Left cardiac atrium (tissue), 4 donors: ENCODE measurements around the gene CYP2S1. TPM values are rescaled to one million over a fixed set of nuclear protein-coding genes. Genes with fewer than 3 reads are reported as not detected.

Source experiments
- ATAC-seq, 2 donors: fragments of 200-7000 bp; cut with Tn5 transposase; one replicate each; pipeline ENCODE4 v1.9.1; 2020; ENCODE audit warnings: mild to moderate bottlenecking in 2 of 2, moderate library complexity in 2 of 2
- DNase-seq: peaks from one replicate; pipeline ENCODE4 v3.0.0-alpha.2; 2020
- intact Hi-C, 2 donors: fragments of 100-400 bp; cut with DNase I; formaldehyde crosslinking; loops; one replicate each; pipeline versions ENCODE4 v1.14.1 to v1.15.1; 2022 to 2023
- total RNA-seq, 2 donors: library from RNA; stranded (reverse); fragmentation: NEBNext Ultra II Directional; extraction: Animal tissue kit (Norgen Biotek cat#: 25700); gene quantifications; one replicate each; pipeline ENCODE4 v1.2.1, GENCODE V29; 2021
- donor health status: DM: no; HTN: yes; CAD: no.
- donor health status: DM: no; HTN: yes; CAD: no; lungs with severe emphysema.
- donor health status: DM: yes; HTN: yes; CAD: no.
- donor health status: Dilated cardiomyopathy.

CYP2S1 gene
- total RNA-seq, 2 donors from 2014 or later = 1.1 to 1.3 TPM

- intact Hi-C loops = no loop called here
- ATAC-seq (no peak), DNase-seq (no peak)
These were observed 52.8 kb downstream of the CYP2S1 start for GRCh38 chr19:41245843-41246242.

- DNase-seq (no peak), ATAC-seq (no peak)
- intact Hi-C loops = no loop called here
These were observed 55.9 kb downstream of the CYP2S1 start for GRCh38 chr19:41248895-41249294.

GRCh38 chr19:41249707-41250423, 56.8 kb downstream of the CYP2S1 start:
- intact Hi-C loops = no loop called here

DNA sequence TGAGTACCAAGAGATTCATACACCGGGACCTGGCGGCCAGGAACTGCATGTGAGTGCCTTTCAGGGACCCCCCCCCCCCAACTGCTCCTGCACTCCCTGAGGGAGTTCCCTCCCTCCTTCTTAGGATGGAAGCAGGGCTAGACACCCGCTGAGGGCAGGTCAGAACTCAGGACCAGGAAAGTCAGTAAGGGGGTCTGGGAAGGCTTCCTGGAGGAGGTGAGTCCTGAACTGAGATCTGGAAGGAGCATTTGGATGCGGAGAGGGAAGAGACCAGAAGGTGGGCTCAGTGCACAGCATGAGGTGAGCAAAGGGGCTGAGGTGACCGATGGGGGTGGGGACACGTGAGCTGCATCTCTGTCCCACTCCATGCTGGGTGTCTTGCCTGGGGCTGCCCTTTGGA, 60.6 kb downstream of the CYP2S1 start:
- DNase-seq (no peak), ATAC-seq (no peak)
- intact Hi-C loops = no loop called here

More at GRCh38 chr19:41249707-41250423, 56.8 kb downstream of the CYP2S1 start:
- ATAC-seq (no peak), DNase-seq (no peak)

GRCh38 chr19:41255171-41255570, 62.2 kb downstream of the CYP2S1 start:
- DNase-seq = no peak
- no peak for ATAC-seq
- intact Hi-C loops = no loop called here

Other genes with a start within 250 kb of the CYP2S1 start
- gene CYP2B6, start 201.9 kb upstream of the CYP2S1 start, total RNA-seq = under 1 TPM in 1 of 2 donors, not detected in 1; 0.12 TPM
- gene CYP2A13, start 104.8 kb upstream of the CYP2S1 start, total RNA-seq = not detected
- not detected for gene CYP2F1, start 78.8 kb upstream of the CYP2S1 start, total RNA-seq
- gene AXL, start 26.0 kb downstream of the CYP2S1 start, total RNA-seq = 10 to 100 TPM; 27.5 to 31.8 TPM
- gene HNRNPUL1, start 71.2 kb downstream of the CYP2S1 start, total RNA-seq = 100 to 1,000 TPM; 116 to 147 TPM
- 10 to 100 TPM; 18.0 to 18.6 TPM for gene CCDC97, start 117.0 kb downstream of the CYP2S1 start, total RNA-seq
- 10 to 100 TPM; 29.3 to 31.5 TPM for gene TGFB1, start 160.7 kb downstream of the CYP2S1 start, total RNA-seq
- gene B9D2, start 170.9 kb downstream of the CYP2S1 start, total RNA-seq = 1 to 10 TPM; 3.5 to 4.1 TPM
- gene TMEM91, start 183.3 kb downstream of the CYP2S1 start, total RNA-seq = 1 to 10 TPM; 6.3 to 6.8 TPM
- 10 to 100 TPM in 1 of 2 donors, 1 to 10 TPM in 1; 8.1 to 13.4 TPM for gene EXOSC5, start 204.1 kb downstream of the CYP2S1 start, total RNA-seq
- 10 to 100 TPM; 24.0 to 31.4 TPM for gene BCKDHA, start 204.6 kb downstream of the CYP2S1 start, total RNA-seq
- gene B3GNT8, start 234.2 kb downstream of the CYP2S1 start, total RNA-seq = 1 to 10 TPM; 1.4 to 3.2 TPM
- 10 to 100 TPM; 59.0 to 67.6 TPM for gene DMAC2, start 246.7 kb downstream of the CYP2S1 start, total RNA-seq
- not detected for gene ERICH4, start 249.9 kb downstream of the CYP2S1 start, total RNA-seq